Measurements from ENCODE around the gene WIZ. TPM values are rescaled to one million over a fixed set of nuclear protein-coding genes. Genes with fewer than 3 reads are reported as not detected.

WIZ gene
- total and polyA plus RNA-seq, 2 of the 4 experiments (the other 2 are of a cell fraction), result 0.90 to 27.1 TPM

- TF ChIP-seq BHLHE40 (IDR thresholded peaks at IDR 0.05; ENCODE audit: low read depth, low read length), result no peak
- BruUV-seq (replicated peaks), result no TSS peak
- ATAC-seq (ENCODE audit: low read depth) (no peak), DNase-seq (no peak)
- peak overlapping the region; percentile 43 for H2AFZ ChIP-seq (replicated peaks; ENCODE audit: low read length, poor library complexity)
- H3K9me1 ChIP-seq (ENCODE audit: insufficient read depth, low read length), result peaks cover 6% of the 10 kb centered on the region; the same call in 1 of the 2 replicates
- H4K8ac ChIP-seq (ENCODE audit: low read depth in 2 of 2, low read length in 2 of 2), result no peak overlapping the region
- no peak overlapping the region for H3K4me3 ChIP-seq (ENCODE audit: insufficient read depth, low read depth, low read length)
- ChIA-PET CTCF (no interaction called here), POLR2A (ENCODE audit: unreplicated experiment) (no interaction called here)
- H2AK5ac ChIP-seq (ENCODE audit: low read depth, low read length), result no peak overlapping the region
- H3K4me1 ChIP-seq (ENCODE audit: control insufficient read depth, insufficient read depth, low read length), result no peaks in the 10 kb centered on the region; the same call in 1 of the 2 replicates
- no peak overlapping the region for H4K5ac ChIP-seq (ENCODE audit: low read depth, low read length)
- H3K27ac ChIP-seq (ENCODE audit: insufficient read depth, low read length), result no peak overlapping the region
- no peak overlapping the region for H2BK120ac ChIP-seq (ENCODE audit: low read depth, low read length)
- H2BK15ac ChIP-seq (ENCODE audit: low read depth, low read length), result no peak overlapping the region
- H3K4me2 ChIP-seq (ENCODE audit: low read depth, low read length), result no peak overlapping the region
- intact Hi-C loops (cut with micrococcal nuclease) (no loop called here), in situ Hi-C loops (cut with MboI; ENCODE audit: low sequenced_read_pairs) (no loop called here), dilution Hi-C loops (cut with HindIII; ENCODE audit: low sequenced_read_pairs, unreplicated experiment) (no loop called here)
- H3K56ac ChIP-seq (ENCODE audit: extremely low read depth, insufficient read depth, low read length), result no peak overlapping the region
- no peak overlapping the region for H3K14ac ChIP-seq (replicated peaks; ENCODE audit: low read depth, low read length)
- 95% methylated on average over 33 of the region's 50 CpGs; no CpG with 5 or more reads in 1 of the 2 experiments for WGBS, 2 experiments (ENCODE audit: extremely low coverage in 2 of 2, insufficient read length in 1 of 2)
- no peak overlapping the region for H3K23ac ChIP-seq (ENCODE audit: low read depth, low read length)
- peaks cover 79% of the 10 kb centered on the region for H4K20me1 ChIP-seq (ENCODE audit: insufficient read depth, low read length)
- H2BK20ac ChIP-seq (ENCODE audit: low read depth, low read length), result no peak overlapping the region
- H3K79me1 ChIP-seq (ENCODE audit: low read depth in 1 of 2, low read length in 2 of 2), result peaks cover 6 to 71% of the 10 kb centered on the region in 2 experiments
- no peak overlapping the region for H3K9ac ChIP-seq (ENCODE audit: low read depth, low read length)
- no peak overlapping the region for H3K18ac ChIP-seq (ENCODE audit: low read depth, low read length)
- no peaks in the 10 kb centered on the region for H3K27me3 ChIP-seq (ENCODE audit: control insufficient read depth, insufficient read depth, low read length)
- H3K9me3 ChIP-seq (ENCODE audit: control insufficient read depth, insufficient read depth, low read length), result no peaks in the 10 kb centered on the region
- H2BK5ac ChIP-seq (ENCODE audit: low read depth, low read length, poor library complexity, severe bottlenecking), result no peak overlapping the region
- H3K4ac ChIP-seq (ENCODE audit: low read depth, low read length), result no peak overlapping the region
- H4K91ac ChIP-seq (ENCODE audit: insufficient read depth, low read depth, low read length), result no peak overlapping the region
- peaks cover 78% of the 10 kb centered on the region for H3K36me3 ChIP-seq (ENCODE audit: control insufficient read depth, insufficient read depth, low read length)
- H2AK9ac ChIP-seq (replicated peaks; ENCODE audit: low read depth, low read length, poor library complexity), result peak overlapping the region; percentile 42
Observed at GRCh38 chr19:15398501-15399233, 51.1 kb downstream of the WIZ start.

All from IMR-90 (cell line).